HG02943 (cell line): ENCODE results near the gene TFEC.
"Not testable (repeated sequence)": the region's sequence is repeated elsewhere in the genome, so short reads cannot be mapped to it uniquely, and the experiment has no call there.

Experiments
- ATAC-seq: cut with Tn5 transposase; IDR thresholded peaks from one replicate; pipeline ENCODE4 v1.9.1; 2021; ENCODE audit warnings: mild to moderate bottlenecking, low read depth, moderate library complexity; ENCODE audit not compliant: unreplicated experiment

The TFEC gene

GRCh38 chr7:115932880-115933279, 97.7 kb downstream of the TFEC start:
- no peak for ATAC-seq

DNA sequence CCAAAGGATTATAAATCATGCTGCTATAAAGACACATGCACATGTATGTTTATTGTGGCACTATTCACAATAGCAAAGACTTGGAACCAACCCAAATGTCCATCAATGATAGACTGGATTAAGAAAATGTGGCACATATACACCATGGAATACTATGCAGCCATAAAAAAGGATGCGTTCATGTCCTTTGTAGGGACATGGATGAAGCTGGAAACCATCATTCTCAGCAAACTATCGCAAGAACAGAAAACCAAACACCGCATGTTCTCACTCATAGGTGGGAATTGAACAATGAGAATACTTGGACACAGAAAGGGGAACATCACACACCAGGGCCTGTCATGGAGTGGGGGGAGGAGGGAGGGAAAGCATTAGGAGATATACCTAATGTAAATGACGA, 100.4 kb downstream of the TFEC start:
- not testable (repeated sequence) for ATAC-seq

- not testable (repeated sequence) for ATAC-seq
These were observed 100.8 kb downstream of the TFEC start for GRCh38 chr7:115929736-115930135.

- ATAC-seq: no peak
These were observed 106.2 kb downstream of the TFEC start for GRCh38 chr7:115924411-115924810.

DNA sequence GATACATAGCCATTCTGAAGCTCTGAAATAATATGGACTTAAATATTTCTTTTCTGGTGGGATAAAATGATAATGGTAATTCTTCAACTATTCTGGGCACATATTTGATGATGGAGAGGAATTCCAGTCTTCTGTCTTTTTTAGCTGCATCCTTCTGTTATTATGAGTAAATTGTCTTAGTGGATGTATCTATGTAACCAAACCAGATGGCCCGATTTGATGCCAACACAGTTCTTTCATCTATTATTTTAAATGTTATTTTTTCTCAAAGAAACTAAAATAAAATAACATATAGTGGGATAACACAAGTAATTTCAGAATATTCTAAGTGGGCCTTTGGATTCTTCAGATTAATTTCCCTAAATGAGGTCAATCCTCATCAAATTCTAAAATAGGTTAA, 110.2 kb downstream of the TFEC start:
- ATAC-seq: no peak

DNA sequence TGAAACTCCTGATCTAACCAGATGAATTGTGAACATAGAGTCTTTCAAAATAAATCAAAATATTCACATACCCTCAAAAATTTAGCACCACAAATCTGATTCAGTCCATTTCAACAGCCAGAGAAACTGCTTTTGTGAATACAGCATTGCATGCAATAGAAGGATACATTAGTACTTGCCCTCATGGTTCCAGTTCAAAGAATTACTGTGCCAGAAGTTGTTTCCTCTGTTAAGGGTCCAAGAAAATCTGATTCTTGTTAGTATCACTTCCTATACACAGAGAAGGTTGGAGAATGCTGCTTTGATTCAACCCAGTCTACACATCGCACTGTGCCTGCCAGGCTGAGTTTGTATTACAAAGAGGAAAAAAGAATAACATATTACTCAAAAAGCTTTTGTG, 115.6 kb downstream of the TFEC start:
- no peak for ATAC-seq

GRCh38 chr7:115911465-115911864, 119.1 kb downstream of the TFEC start:
- no peak for ATAC-seq

- no peak for ATAC-seq
These were observed 119.9 kb downstream of the TFEC start for GRCh38 chr7:115910541-115911164.

DNA sequence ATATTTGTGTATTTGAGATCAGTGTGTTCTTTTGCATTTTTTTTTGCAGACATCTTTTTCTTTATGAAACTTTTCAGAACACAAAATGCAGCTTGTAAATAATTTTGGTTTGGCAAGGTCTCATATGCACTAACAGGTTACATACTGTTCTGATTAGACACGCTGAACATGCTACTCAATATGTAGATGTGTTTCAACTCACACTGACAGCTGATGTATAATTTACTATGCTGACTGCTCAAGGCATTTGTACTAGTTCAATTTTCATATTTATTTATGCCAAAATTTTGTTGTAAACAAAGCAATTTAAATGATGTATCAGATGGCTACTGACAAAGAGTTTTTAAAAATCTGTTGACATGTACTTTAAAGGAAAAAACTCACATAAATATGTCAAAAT, 123.8 kb downstream of the TFEC start:
- ATAC-seq: no peak

- no peak for ATAC-seq
These were observed 140.9 kb downstream of the TFEC start for GRCh38 chr7:115889669-115889984.

DNA sequence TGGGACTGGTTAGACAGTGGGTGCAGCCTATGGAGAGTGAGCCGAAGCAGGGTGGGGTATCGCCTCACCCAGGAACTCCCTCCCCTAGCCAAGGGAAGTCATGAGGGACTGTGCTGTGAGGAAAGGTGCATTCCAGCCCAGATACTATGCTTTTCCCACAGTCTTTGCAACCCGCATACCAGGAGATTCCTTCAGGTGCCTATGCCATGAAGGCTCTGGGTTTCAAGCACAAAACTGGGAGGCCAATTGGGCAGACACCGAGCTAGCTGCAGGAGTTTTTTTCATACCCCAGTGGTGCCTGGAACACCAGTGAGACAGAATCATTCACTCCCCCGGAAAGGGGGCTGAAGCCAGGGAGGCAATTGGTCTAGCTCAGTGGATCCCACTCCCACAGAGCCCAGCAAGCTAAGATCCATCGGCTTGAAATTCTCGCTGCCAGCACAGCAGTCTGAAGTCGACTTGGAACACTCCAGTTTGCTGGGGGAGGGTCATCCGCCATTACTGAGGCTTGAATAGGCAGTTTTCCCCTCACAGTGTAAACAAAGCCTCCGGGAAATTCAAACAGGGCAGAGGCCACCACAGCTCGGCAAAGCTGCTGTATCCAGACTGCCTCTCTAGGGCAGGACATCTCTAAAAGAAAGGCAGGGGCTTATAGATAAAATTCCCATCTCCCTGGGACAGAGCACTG, 141.4 kb downstream of the TFEC start:
- ATAC-seq: no peak

GRCh38 chr7:115885550-115885949, 145.0 kb downstream of the TFEC start:
- no peak for ATAC-seq
